OCI-LY1 (cell line): ENCODE data around the gene MAP2.

ENCODE experiments used
- CTCF ChIP-seq: fragments of 200-600 bp; sonication (generic), shearing (Covaris generic); IDR thresholded peaks from 2 replicates; pipeline ENCODE4 v1.5.1; 2017; ENCODE audit warnings: mild to moderate bottlenecking, antibody characterized with exemption, low read length, moderate library complexity, mixed read lengths
- EZH2 ChIP-seq: fragments of 200-600 bp; sonication (generic), shearing (Covaris generic); IDR thresholded peaks from 2 replicates; pipeline ENCODE4 v1.8.0; 2017; ENCODE audit warnings: borderline replicate concordance, mixed run types, mild to moderate bottlenecking, antibody characterized with exemption, low read length, moderate library complexity, mixed read lengths

GRCh38 chr2:209581040-209581439 is 157.2 kb downstream of the MAP2 start:
- TF ChIP-seq CTCF = no peak
- TF ChIP-seq EZH2 = no peak
